HG02610 (cell line): ENCODE results near the gene SLC10A6.

Experiments used
- ATAC-seq: cut with Tn5 transposase; IDR thresholded peaks from one replicate; pipeline ENCODE4 v1.9.1; 2021; ENCODE audit warnings: mild to moderate bottlenecking, moderate library complexity; ENCODE audit not compliant: unreplicated experiment

The SLC10A6 gene

GRCh38 chr4:86791126-86791525 lies 58.1 kb downstream of the SLC10A6 start:
- no peak for ATAC-seq

- ATAC-seq, result no peak
These were observed 60.4 kb downstream of the SLC10A6 start for GRCh38 chr4:86788826-86789225.

- no peak for ATAC-seq
These were observed 71.0 kb downstream of the SLC10A6 start for GRCh38 chr4:86778175-86778574.

- ATAC-seq, result no peak
These were observed 74.1 kb downstream of the SLC10A6 start for GRCh38 chr4:86775061-86775460.
